Gastrocnemius medialis (tissue), 4 donors: ENCODE data around the gene COL23A1.

Experiments
- CTCF ChIP-seq, 5 experiments: fragments of 450-650 bp in 3 of 5; fragments of 200-600 bp in 2 of 5; sonication (generic) in 2 of 5; IDR thresholded peaks in 4 of 5; conservative IDR thresholded peaks in 1 of 5; 1 replicate in 4 of 5; 2 replicates in 1 of 5; pipeline ENCODE4 v1.5.1; 2016 to 2019; ENCODE audit warnings: antibody characterized with exemption in 5 of 5, mild to moderate bottlenecking in 3 of 5, moderate library complexity in 3 of 5
- POLR2A ChIP-seq, 2 donors: fragments of 450-650 bp; IDR thresholded peaks; one replicate each; pipeline ENCODE4 v1.6.1; 2017; ENCODE audit warnings: antibody characterized with exemption in 2 of 2, mild to moderate bottlenecking in 2 of 2, moderate library complexity in 2 of 2

- TF ChIP-seq CTCF (IDR thresholded peaks at IDR 0.05 in 4 of 5, conservative IDR thresholded peaks at IDR 0.05 in 1 of 5) (no peak), POLR2A (IDR thresholded peaks at IDR 0.05) (peak; percentile 23 to 46)
Observed at GRCh38 chr5:178396796-178397720, 193.1 kb downstream of the COL23A1 start.
